DMS79 treated with DMSO at 0.1 percent for 48 hours (cell line): ENCODE measurements around the gene WSCD1.

Experiments
- DNase-seq: peaks from one replicate; lab custom pipeline; 2025; lab: John Stamatoyannopoulos, UW

Gene WSCD1

GRCh38 chr17:6085812-6086211 lies 15.6 kb downstream of the WSCD1 start:
- DNase-seq: no peak

GRCh38 chr17:6086603-6087400 lies 16.6 kb downstream of the WSCD1 start:
- DNase-seq: no peak

GRCh38 chr17:6088141-6088540 lies 18.0 kb downstream of the WSCD1 start:
- no peak for DNase-seq

GRCh38 chr17:6090253-6090652 lies 20.1 kb downstream of the WSCD1 start:
- no peak for DNase-seq

GRCh38 chr17:6092182-6092902 lies 22.2 kb downstream of the WSCD1 start:
- no peak for DNase-seq

GRCh38 chr17:6092903-6093468 lies 22.8 kb downstream of the WSCD1 start:
- DNase-seq: no peak

- DNase-seq: no peak
Observed at GRCh38 chr17:6094453-6094852, 24.3 kb downstream of the WSCD1 start.

- no peak for DNase-seq
Observed at GRCh38 chr17:6094926-6095325, 24.7 kb downstream of the WSCD1 start.

GRCh38 chr17:6095501-6095900 lies 25.3 kb downstream of the WSCD1 start:
- no peak for DNase-seq

- DNase-seq: peak; percentile 49
Observed at GRCh38 chr17:6096201-6097004, 26.2 kb downstream of the WSCD1 start.

GRCh38 chr17:6097005-6097279 lies 26.8 kb downstream of the WSCD1 start:
- DNase-seq: peak; percentile 36

- DNase-seq: peak; percentile 81
Observed at GRCh38 chr17:6098050-6098822, 28.1 kb downstream of the WSCD1 start.

GRCh38 chr17:6098823-6099180 lies 28.6 kb downstream of the WSCD1 start:
- no peak for DNase-seq

- DNase-seq: no peak
Observed at GRCh38 chr17:6099492-6099891, 29.3 kb downstream of the WSCD1 start.

- DNase-seq: no peak
Observed at GRCh38 chr17:6100146-6100545, 30.0 kb downstream of the WSCD1 start.

GRCh38 chr17:6100891-6101500 lies 30.8 kb downstream of the WSCD1 start:
- no peak for DNase-seq

- DNase-seq: no peak
Observed at GRCh38 chr17:6101706-6102105, 31.5 kb downstream of the WSCD1 start.

GRCh38 chr17:6102615-6103014 lies 32.4 kb downstream of the WSCD1 start:
- no peak for DNase-seq

GRCh38 chr17:6104956-6105648 lies 34.9 kb downstream of the WSCD1 start:
- no peak for DNase-seq

GRCh38 chr17:6105649-6106007 lies 35.4 kb downstream of the WSCD1 start:
- DNase-seq: no peak

GRCh38 chr17:6106212-6106611 lies 36.0 kb downstream of the WSCD1 start:
- DNase-seq: no peak
